Stromal cell of bone marrow (primary cell): ENCODE data around the gene CMSS1.

ENCODE experiments used
- DNase-seq: peaks from one replicate; pipeline ENCODE4 v3.0.0-alpha.2; 2012; ENCODE audit warnings: low read depth

Gene CMSS1

GRCh38 chr3:100149130-100149529 is 331.5 kb downstream of the CMSS1 start:
- DNase-seq: no peak

DNA sequence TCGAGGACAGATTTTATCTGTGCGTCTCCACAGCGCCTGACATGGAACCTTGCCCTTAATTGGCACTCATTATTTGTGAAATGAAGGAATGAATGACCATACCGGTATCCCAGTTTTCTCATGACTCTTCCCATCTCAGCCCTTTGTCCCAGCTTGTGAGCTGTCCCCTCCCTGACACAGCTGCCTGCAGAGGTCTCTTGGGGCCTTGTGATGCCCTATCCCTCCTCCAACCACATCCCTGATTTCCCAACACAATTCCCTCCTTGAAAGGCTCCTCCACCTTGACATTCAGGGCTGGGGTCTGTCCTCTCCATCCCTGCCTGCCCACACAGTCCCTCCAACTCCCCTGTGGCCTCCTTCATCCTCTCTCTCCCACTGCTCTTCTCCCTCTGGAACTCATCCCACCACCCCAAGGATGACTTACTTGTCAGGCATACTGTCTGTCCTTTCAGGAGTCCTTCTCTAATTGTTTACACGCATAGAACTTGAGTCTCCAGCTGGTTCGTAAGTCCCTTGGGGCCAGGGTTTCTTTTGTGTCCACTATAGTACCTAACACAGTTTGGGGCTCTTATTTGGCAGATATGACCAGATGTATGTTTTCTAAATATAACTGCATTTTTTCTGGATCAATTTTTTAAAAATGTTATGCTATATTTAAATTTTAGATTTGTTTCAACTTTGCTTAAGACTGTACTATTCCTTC is 332.2 kb downstream of the CMSS1 start:
- DNase-seq: no peak

- peak; percentile 78 for DNase-seq
These were observed 332.8 kb downstream of the CMSS1 start for GRCh38 chr3:100150473-100150872.

DNA sequence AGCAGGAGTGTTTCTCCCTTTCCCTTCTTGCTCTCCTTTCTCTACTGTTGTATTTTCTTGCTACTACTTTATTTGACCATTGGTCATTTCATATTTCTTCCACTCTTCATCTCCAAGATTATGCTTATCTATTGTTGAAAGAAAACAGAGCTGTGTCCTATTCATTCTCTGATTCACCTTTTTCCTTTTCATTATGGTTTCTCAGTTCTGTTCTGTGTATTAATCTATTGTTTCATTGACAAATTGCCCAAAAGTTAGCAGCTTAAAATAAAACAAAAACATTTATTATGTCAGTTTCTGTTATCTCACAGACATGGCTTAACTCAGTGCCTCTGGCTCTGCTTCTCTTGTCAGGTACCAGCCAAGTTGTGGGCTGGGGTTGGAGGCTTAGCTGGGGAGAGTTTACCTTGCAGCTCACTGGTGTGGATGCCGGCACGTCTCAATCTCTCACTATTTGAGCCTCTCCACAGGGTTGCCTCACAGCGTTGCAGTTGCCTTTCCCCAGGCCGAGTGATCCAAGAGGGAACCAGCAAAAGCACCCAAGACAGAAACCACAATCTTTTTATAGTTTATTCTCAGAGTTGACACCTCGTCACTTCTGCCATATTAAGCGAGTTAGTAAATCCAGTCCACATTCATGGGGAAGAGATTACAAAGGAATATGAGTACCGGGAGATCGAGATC is 333.5 kb downstream of the CMSS1 start:
- DNase-seq: no peak

GRCh38 chr3:100154171-100154570 is 336.5 kb downstream of the CMSS1 start:
- DNase-seq: no peak

DNA sequence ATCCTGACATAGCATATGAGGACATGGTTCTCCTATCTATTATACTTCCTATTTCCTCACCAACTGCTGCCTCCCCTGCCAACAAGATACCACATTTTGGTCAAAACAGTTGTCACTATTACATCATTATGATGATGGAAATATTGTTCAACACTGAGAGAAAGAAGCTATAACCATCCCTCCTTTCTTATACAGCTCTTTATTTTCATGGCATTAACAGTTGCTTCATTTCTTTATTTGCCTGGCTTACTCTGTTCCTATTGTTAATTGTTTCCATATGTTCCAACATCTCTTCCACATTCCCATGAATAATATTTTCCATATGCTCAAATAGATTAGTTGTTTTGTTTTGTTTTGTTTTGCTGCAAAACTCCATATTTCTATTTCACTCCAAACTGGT is 337.5 kb downstream of the CMSS1 start:
- DNase-seq: no peak

DNA sequence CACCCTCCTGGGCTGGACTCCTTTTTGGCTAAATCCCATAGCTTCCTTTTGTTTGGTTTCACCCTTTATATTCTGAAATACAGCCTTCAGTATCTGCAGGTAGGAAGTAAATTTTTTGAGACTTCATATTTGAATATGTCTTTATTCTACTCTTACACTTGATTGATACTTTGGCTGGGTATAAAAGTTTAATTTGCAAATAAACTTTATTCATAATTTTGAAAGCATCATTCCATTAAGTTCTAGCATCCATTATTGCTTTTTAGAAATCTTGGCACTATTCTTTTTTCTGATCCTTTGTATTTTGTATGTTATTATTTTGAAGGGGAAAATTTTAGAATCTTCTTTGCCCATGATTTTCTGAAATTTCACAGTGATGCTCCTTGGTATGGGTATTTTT is 337.9 kb downstream of the CMSS1 start:
- no peak for DNase-seq

DNA sequence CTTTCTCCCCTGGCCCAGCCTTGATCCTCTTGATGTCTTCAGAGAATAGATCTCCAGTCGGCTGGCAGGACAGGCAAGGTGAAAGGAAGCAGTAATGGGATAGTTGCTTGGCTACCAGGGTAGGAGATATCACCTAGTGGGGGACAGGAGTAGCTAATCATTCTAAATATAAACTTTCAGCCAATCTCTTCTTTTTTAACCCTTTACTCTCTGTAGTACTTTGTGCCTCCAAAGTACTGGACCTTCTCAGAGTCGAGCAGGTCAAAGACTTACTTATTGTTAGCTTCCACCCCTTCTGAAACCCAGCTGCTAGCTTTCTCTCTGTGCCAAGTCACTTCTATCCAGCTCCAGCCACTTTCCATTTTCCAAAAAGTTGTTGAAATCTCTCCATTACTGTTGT is 340.0 kb downstream of the CMSS1 start:
- no peak for DNase-seq

- DNase-seq: no peak
These were observed 341.3 kb downstream of the CMSS1 start for GRCh38 chr3:100158918-100159330.

DNA sequence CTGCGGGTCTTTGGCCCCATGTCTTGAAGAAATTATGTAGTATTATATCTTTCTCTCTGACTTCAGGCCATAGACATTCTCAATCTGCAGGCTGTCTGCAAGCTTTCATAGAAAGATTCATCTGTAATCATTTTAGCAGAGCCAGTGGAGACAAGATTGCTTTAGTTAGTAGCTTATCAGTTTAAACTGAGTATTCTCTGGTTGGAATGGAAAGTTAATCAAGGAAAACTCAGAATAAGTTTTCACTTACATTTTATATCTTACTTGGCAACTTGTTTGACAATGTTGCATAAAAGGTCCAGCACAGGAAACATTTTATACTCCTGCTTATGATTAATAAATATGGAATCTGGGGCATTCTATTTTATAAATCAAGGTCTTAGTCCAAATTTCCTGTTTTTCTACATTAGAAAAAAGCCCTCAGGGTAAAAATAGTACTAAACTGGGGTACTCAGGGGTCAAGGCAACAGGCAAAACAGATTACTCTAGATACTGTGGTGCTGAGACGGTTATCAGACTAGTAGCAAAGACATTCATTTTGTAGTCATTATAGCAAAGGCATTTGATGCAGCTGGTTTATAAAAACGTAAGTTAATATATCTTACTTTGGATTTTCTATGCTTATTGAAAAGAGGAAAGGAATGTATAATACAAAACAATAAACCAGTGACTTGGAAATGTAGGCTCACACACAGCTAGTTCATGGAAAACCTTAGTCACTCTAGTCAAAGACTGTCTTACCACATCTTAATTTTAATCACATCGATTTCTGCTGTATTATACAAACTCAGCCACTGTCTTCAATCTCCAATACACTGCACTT is 341.9 kb downstream of the CMSS1 start:
- DNase-seq: peak; percentile 73

- no peak for DNase-seq
These were observed 342.9 kb downstream of the CMSS1 start for GRCh38 chr3:100160521-100160920.

GRCh38 chr3:100163787-100164186 is 346.1 kb downstream of the CMSS1 start:
- peak; percentile 37 for DNase-seq

- DNase-seq: no peak
These were observed 347.1 kb downstream of the CMSS1 start for GRCh38 chr3:100164743-100165142.

GRCh38 chr3:100165926-100166550 is 348.4 kb downstream of the CMSS1 start:
- DNase-seq: no peak

GRCh38 chr3:100169201-100169920 is 351.7 kb downstream of the CMSS1 start:
- no peak for DNase-seq

GRCh38 chr3:100170486-100170885 is 352.8 kb downstream of the CMSS1 start:
- no peak for DNase-seq

DNA sequence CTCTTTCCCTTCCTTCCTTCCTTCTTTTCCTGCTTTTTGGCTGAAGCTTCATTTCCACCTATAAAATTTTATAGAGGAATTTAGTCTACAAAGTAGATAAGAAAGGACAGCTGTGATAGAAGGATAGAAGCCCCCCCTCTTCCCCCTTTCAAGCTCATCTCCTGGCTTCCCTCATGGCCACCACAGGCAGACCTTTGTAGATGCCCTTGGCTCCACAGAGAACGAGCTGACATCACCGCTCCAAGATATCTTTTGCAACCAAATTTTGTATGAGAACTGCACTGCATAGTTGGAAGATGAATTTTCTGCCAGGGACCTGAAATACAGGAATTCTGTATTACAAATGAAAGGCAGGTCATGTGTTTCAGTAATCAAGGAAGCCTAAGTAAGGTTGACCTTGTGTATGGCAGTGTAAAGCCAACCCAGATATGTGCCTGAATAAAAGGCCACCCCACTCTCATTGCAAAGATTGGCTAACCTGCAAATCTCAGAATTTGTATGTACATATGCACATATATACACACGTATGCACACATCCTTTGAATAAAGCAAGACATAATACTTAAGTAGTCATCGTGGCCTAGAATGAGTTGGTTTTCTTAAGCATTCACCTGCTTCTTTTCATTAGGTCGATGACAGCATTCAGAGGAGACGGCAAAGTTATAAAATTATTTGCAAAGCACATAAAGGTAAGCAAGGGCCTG is 353.7 kb downstream of the CMSS1 start:
- DNase-seq: no peak

DNA sequence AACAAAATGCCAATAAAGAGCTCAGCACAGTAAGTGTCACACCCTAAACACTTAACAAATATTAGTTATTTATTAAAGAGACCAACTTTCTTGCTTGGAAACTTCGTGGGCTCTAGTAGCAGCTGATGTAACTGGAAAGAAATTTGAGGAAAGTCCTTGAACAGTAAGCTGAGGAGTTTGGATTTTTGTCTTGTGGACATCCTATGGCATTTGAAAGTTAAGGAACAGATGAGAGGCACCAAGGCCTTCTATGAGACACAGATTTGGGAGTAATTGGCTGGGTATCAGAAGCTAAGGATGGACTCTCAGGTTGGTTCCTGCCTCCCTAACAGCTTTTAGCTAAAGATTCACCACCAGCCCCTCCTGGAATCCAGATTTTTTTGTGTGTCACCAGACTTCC is 356.3 kb downstream of the CMSS1 start:
- no peak for DNase-seq

DNA sequence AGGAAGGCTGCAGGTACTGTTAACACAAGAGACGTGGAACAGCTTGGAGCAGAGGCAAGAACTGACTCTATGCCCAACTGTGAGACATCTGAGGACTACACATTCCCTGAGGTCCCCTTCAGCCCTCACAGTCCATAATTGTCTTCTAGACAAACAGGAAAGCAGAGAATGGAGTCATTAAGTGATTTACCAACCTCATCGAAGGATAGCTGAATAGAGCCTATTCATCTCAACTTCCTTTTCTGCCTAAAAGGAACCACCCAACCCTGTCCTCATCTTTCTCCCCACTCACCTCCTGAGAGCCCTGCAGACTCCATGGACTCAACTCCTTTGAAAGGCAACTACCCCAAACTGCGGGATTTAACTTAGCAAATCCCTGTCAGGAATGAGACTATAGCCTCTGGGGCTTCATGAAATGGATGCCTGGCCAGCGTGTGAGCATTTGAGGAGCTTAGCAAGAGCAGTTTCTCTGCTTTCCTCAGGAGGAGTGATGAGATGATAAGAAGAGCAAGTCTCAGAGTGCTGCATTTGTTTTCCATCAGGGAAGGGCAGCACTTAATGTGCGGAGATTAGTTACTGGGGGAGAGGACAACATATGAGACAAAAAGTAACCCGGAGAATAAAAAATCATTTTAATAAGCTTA is 358.1 kb downstream of the CMSS1 start:
- DNase-seq: no peak

DNA sequence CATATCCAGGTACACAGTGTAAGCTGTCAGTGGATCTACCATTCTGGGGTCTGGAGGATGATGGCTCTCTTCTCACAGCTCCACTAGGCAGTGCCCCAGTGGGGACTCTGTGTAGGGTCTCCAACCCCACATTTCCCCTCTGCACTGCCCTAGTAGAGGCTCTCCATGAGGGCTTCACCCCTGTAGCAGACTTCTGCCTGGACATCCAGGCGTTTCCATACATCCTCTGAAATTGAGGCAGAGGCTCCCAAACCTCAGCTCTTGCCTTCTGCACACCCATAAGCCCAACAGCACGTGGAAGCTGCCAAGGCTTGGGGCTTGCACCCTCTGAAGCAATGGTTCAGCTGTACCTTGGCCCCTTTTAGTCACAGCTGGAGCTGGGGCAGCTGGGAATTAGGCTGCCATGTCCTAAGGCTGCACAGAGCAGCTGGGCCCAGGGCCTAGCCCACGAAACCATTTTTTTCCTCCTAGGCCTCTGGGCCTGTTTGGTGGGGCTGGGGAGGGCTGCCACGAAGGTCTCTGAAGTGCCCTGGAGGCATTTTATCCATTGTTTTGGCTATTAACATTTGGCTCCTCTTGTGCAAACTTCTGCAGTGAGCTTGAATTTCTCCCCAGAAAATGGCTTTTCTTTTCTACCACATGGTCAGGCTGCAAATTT is 362.2 kb downstream of the CMSS1 start:
- no peak for DNase-seq
